Fibroblast of skin of scalp (primary cell): Measurements from ENCODE around the gene SIRT2.
A peak's percentile ranks its signal among the peaks of the same experiment; 100 is the strongest.
"Not testable (repeated sequence)": the region's sequence is repeated elsewhere in the genome, so short reads cannot be mapped to it uniquely, and the experiment has no call there.

Experiments
- DNase-seq: peaks from one replicate; pipeline ENCODE4 v3.0.0-alpha.2; 2013

Gene SIRT2

DNA sequence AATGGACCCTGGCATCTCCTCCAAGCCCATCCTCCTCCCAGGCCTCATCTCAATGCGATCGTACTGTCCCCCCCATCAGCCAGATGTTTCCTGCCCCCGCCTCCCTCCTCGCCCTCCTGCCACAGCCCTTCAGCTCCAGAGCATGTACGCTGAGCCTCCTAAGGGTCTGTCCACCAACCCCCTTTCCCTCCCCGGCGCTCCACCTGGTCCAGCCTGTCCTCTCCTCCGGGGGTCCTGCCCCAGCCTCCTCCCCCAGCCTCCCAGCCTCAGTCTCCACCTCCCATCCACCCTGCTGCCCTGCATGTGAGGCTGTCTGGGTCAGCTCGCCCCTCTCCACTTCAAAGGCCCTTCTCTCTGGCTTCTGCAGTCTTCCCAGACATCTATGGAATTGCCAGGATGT, 4.5 kb downstream of the SIRT2 start:
- no peak for DNase-seq

DNA sequence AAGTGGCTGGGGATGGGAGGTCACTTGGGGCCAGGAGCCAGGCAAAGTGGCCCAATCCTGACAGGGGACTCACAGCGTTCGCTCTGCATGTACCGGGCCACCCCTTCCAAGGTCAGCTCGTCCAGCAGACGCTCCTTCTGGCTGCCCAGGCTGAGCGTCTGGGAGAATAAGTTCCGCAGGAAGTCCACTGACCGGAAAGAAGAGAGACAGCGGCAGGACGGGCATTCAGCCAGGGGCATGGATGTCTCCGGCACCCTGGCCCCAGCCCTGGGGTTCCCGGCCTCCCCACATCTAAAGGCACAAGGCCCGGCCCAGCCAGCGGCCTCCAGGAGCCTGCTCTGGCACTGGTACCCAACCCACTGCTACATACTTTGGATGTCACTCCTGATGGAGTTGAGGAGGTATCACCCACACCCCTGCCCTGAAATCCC, 6.1 kb downstream of the SIRT2 start:
- no peak for DNase-seq

DNA sequence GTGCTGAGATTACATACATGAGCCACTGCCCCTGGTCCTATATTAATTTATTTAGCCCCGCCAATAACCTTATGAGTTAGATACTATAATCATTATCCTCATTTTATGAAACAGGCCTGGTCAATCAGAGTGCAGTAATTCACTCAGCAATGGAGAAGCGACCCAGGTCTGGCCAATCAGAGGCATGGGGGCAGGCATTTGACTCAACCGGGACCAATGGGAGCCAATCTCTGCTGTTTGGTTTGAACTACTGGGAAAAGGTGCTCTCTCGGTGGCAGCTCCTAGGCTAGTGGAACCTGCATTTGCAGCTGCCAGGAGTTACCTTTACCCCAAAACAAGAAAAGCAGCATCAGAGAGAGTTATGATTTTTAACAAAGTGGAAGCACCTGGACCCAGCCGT, 6.6 kb downstream of the SIRT2 start:
- DNase-seq, result no peak

DNA sequence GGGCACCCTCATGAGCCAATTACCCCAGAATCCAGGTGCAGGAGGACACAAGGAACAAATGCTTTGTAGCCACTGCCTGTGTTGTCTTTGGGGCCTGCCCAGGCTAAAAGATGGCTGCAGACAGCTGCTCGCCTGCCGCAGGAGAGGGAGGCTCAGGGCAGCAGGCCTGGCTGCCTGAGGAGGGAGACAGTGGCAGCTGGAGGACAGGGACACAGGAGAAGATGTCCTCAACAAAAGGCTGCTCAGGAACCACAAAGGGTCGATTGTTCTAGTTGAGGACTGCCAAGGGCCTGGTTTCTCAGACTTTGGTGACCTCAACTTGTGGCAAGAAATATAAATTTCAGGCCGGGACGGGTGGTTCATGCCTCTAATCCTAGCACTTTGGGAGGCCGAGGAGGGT, 7.6 kb downstream of the SIRT2 start:
- no peak for DNase-seq

DNA sequence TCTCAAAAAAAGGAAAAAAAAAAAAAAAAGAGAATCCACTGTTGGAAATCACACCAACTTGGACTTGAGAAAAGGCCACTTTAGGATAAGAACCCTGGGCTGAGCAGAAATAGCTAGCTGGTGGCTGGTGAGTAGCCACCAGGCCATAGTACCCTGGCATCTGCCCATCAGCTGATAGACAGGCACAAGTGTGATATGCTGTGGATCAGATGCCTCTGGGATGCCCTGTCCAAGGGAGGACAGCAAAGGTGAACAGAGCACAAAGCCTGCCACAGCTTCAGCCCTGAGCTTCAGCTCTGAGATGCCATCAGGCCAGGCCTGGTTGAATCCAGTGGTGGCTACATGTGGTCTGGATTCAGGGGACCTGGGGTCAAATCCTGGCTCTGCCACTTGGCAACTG, 8.7 kb downstream of the SIRT2 start:
- no peak for DNase-seq

DNA sequence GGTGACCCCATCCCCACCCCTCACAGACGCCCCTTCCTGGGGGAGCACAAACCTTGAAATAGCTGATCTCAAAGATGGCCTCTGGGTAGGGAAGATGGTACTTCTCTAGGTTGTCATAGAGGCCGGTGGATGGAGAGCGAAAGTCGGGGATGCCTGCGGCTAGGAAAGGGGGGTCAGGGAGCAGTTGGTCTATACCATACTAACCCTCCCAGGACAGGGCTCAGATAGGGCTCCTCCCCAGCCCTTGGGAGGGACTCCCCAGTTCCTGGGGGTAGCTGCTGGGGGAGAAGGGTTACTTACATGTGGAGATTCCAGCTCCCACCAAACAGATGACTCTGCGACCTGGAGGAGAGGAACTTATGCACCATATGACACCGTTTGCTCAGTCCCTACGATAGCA, 9.6 kb downstream of the SIRT2 start:
- DNase-seq, result no peak

DNA sequence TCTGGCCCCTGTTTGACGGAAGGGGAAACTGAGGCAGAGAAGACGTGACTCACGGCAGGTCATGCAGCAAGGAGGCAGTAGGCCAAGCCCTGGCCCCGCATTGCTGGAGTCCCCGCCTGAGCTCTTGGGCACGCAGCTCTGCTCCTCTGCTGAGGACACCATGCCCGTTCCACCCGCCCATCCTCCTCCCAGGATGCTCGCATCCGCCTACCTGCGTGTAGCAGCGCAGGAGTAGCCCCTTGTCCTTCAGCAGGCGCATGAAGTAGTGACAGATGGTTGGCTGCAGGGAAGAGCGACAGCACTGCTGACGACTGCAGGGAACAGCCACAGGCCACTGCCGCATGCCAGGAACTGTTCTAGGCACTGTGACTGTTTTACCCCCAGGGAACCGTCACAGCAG, 10.5 kb downstream of the SIRT2 start:
- no peak for DNase-seq

DNA sequence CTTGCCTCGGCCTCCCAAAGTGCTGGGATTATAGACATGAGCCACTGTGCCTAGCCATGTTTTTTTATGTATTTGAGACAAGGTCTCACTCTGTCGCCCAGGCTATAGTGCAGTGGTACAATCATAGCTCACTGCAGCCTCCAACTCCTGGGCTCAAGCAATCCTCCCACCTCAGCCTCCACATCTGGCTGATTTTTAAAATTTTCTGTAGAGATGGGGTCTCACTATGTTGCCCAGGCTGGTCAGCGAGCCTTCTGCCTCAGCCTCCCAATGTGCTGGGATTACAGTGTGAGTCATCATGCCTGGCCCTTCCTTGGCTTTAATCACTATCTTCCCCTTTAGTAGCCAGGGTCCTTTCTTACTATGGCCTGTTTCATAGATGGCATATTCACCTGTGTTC, 14.7 kb downstream of the SIRT2 start:
- DNase-seq, result not testable (repeated sequence)

DNA sequence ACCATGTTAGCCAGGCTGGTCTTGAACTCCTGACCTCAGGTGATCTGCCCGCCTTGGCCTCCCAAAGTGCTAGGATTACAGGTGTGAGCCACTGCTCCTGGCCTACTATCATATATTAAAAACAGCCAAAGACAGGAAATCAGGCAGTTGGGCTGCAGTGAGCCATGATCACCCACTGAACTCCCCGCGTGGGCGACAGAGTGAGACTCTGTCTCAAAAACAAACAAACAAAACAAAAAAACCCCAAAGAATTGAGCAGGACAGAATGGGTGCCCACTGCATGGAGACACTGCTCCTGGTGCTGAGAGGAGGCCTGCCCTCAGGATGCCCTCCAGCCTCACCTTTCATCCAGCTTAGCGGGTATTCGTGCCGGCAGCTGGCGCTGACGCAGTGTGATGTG, 16.1 kb downstream of the SIRT2 start:
- no peak for DNase-seq

DNA sequence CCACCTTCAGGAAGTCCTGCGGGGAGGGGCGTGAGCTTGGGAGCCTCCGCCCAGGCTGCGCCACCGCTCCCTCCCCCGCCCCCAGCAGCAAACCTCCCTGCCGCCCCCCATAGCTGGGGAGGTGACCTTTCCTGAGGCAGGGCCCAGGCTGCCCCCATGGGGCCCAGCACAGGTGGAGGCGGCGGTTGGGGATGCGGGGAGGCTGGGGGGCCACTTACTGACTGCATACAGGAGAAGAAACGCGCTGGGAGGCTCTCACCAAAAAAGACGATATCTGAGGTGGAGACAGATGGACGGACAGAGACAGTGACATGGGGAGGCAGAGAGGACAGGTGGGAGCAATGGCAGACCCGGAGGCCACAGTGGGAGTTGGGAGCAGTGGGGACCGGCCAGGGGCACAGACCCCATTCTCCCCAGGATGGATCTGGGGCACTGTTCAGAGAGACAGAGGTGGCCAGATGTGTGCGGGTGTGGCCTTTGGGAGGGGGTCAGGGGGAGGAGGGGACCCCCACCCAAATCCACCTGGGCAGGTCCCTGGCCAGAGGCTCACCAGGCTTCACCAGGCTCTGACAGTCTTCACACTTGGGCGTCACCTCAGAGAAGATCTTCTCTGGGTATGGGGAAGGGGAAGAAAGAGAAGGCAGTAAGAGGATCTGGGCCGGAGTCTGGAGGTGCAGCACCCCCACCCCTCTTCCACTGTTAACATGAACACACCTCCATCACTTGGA, 18.4 kb downstream of the SIRT2 start:
- DNase-seq, result no peak

DNA sequence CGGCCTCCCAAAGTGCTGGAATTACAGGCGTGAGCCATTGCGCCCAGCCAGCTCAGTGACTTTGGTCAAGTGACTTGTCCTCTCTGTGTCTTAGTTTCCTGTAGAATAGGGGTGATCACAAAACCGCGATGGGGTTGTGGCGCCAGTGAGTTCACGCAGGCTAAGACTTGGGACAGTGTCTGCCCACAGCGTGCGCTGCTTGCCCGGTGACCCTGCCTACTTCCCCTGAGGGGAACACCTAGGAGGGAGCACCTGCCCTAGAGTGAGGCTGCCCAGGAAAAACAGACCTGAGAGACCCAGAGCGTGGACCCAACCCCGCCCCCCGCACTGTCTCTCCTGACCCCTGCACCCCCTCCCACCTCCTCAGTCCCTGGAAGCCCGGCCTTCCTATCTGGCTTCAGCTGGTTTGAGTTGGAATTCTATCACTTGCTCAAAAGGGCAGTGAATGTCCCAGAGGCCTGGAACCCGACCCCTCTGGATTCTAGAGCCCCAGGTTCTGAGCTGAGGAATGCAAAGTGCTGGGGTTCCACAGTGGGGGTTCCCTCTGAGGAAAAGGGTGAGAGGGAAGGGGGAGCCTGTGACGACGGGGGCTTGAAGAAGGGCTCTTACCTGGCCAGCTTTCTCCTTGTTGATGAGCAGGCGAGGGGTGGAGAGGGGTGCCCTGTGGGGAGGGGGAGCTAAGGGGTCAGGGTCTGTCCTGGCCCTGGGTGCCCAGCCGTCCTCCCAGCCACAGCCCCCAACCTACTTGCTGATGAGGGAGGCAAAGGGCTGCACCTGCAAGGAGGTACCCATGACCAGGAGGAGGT, 19.1 kb downstream of the SIRT2 start:
- no peak for DNase-seq

DNA sequence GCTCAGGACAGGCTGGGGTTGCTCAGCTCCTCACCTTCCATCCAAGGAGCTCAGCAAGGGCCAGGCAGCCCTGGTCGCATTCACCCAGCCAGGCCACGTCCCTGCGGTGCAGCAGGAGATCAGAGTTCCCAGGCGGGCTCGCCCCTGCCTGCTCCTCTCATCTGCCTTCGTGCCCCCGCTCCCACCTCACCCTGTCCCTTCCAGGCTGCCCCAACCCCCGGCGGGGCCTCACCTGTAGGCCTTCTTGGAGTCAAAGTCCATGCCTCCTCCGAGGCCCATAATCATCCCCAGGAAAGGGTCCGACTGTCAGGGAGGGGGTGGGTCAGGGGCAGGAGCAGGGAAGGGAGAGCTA, 20.0 kb downstream of the SIRT2 start:
- DNase-seq, result no peak

DNA sequence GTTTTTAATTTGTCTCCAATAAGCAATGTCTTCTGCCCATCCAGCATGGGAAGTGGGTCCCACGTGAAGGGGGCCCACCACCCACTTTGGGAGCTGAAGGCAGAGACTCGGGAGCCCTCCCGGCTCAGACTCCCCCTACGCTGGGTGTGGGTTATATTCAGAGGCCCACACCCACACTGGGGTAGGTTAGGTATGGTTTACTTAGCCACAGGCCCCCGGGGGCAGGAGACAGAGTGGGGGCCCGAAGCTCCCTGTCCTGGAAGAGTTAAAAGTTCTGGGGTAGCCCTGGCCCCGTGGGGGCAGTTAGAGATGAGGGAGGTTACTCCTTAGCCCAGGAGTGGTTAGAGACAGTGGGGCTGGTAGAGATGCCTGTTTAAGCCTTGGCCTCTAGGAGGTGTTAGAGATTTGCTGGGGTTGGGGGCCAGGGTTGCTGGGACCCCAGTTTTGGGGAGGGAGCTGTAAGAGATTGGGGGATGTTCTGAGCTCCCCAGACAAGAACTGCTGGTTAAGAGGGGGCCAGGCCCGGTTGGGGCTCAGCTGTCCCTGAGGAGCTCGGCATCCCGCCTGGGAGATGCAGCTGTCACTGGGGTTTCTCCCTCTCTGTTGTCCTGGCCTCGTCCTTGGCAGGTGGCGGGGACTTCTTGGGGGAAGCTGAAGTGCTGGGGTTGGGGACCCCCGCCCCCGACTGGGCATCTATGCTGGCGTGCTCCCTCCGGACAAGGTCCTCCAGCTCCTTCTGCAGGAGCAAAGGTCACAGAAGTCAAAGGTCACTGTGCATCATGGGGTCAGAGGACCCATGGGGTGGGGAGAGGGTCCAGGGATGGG, 20.6 kb downstream of the SIRT2 start:
- DNase-seq, result no peak

DNA sequence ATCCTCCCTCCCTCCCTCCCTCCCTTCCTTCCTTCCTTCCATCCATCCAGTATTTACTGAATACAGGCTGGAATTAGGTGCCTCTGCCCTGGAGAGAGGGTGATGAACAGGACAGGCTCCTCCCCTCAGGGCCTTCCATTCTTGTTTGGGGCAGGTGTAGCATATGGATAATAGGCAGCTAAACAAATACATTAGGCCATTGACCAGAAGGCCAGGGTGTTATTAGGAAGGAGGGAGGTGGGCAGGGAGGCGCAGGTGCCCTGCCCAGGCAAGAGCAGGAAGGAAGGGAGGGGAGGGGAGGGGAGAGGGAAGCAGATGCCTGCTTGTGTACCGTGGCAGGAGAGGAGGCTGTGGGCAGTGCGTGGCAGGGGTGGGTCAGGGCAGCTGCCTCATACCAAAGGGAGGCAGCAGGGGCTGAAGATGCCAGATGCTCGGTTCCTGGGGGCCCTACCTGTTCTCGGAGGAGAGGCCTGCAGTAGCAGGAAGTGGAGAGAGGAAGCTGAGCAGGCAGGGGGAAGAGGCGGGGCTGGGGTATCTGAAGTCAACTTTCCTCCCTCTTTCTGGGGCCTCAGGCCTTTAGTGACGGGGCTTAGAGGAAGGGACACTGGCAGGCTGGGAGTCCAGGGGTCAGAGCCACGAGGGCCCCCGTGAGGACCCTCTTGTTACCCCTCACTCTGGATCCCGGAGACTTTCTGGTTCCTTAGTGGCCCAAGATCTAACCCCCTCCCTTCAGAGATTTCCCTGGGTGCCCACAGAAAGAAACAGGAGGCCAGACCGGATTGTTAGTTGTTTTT, 21.4 kb downstream of the SIRT2 start, which contains the start of gene RINL:
TSS of gene RINL (minus strand) at position 495 of the 794 bp plus-strand sequence. CDS start 1,533 bp downstream, outside the sequence.
- no peak for DNase-seq

DNA sequence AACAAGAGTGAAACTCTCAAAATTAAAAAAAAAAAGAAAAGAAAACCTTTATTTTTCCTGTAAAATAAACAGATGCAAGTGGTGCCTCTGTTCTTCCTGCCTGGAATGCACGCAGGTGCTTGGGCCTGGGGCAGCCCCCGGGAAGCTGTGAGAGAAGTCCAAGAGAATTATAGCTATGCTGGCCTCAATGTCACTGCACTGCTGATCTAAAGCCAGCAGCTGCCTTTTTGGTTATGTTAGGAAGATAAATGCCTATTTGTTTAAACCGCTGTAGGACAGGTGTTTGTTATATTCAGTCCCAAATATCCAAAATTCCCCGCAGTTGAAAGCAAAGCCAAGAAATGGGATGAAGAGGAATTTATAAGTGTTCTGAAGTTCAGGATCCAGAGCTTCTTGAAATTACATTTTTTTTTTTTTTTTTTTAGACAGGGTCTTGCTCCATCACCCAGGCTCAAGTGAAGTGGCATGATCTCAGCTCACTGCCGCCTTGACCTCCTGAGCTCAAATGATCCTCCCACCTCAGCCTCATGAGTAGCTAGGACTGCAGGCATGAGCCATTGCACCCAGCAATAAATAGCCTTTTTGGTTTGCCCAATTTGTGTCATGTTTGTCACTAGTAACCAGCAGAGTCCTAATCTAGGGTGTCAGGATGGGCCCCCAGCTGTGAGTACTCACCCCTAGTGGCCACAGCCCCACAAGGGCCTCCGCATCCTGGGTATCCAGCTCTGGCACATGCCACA, 23.6 kb downstream of the SIRT2 start:
- no peak for DNase-seq

DNA sequence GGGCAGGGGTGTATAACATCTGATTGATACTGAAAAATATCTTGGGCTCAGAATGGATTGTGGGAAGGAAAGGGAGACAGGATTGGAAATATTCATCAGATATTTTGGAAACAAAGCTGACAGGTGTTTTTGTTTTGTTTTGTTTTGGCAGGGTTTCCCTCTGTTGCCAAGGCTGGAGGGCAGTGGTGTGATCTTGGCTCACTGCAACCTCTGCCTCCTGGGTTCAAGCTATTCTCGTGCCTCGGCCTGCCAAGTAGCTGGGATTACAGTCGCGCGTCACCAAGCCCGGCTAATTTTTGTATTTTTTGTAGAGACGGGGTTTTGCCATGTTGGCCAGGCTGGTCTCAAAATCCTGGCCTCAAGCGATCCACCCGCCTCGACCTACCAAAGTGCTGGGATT, 26.0 kb downstream of the SIRT2 start:
- not testable (repeated sequence) for DNase-seq

DNA sequence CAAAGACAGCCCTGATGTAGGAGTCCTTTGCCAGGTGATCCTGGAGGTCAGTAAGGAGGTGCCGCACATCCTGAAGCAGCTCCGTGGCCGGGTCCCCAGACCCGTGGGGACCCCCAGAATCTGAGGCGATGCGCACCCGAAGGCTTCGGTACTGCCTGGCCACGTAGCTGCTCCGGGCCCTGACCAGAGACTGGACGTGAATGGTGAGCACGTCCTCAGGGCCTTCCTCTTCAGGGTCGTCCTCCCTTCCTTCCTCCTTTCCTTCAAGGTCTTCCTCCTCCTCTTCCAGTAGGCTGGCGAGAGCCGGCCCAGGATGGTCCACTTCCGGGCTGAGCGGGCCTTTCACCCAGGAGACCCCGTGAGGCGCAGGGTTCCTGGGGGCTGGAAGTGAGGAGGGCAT, 28.8 kb downstream of the SIRT2 start:
- DNase-seq, result no peak

DNA sequence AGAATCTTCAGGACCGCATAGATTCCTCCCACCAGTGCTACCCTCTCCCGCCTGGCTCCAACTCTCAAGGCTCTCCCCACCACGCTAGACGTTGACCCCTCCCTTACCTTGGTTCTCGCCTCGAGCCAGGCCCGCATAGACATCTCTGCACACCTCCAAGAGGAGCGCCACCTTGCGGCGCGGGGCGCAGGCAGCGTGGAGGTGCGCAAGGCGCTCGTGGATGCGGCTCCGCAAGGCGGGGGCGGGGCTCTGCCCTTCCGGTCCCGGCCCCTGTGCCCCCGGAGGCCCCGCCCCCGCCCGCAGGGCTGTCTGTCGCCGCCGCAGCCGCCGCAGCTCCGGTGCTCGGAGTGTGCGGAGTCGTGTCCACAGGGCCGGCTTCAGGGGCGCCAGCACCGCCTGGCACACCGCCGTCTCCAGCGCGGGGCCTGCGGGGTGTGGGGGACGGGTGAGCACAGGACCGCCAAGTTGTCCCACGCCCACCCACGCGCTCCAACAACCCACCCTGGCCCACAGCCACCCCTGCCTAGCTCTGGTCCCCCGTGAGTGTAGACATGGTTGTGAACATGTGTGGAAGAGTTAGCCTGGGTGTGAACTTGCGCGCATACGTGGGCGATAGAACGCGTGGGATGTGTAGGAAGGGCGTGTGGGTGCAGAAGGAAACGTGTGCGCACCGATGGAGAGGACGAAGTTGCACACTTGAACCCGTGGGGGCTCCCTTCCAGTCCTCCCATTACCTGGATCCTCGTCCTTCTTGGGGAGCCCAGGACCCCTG, 29.4 kb downstream of the SIRT2 start:
- DNase-seq, result peak; percentile 70

DNA sequence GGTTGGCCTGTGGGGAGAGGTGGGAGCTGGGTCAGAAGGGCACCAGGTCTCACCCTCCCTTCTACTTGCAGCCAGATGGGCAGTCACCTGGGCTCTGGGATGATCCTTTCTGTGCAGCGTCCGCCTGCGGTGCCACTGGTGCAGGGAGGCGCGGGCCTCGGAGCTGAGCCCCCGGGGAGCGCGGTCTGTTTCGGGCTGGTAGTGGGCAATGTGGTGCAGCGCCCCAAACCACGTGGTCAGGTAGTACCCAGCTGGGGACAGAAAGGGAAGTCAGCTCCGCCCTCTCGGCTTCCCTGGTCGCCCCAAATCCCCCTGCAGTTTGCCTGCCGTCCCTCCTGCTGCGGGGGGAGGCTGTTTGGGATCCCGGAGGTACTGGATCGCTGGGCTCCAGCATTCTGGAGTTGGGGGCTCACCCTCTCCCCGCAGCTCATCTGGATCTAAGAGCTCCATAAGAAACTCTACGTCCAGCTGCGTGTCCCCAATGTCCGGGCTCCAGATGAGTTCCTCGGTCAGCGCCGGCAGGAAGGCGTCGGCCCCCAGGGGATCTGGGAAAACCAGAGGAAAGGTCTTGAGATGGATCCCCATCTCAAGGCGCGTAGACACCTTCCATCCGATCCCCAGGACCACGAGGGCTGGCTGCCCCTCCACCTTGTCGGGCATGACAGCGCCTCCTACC, 30.1 kb downstream of the SIRT2 start:
- no peak for DNase-seq

DNA sequence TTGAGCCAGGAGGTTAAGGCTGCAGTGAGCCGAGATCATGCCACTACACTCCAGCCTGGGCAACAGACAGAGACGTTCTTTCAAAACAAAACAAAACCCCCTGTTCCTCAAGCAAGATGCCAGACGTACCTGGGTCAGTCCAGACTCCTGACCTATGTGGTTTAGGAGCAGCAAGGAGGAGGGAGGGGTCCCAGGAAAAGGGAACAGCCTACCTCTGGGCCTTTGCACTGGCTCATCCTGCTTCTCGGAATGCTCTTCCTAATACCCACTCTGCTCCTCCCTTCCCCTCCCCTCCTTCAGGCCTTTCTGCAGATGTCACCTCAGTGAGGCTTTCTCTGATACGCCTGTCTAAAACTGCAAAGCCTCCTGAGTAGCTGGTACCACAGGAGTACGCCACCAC, 30.9 kb downstream of the SIRT2 start:
- DNase-seq, result no peak
